Liver (tissue), 9 donors: ENCODE results near the gene SPATA4. TPM values are rescaled to one million over a fixed set of nuclear protein-coding genes. Genes with fewer than 3 reads are reported as not detected.

Source experiments
- DNase-seq: peaks from one replicate; pipeline ENCODE4 v3.0.0-alpha.2; 2017; ENCODE audit warnings: low spot score
- H3K27ac ChIP-seq, 2 donors: one replicate each; pipeline ENCODE4 v1.7.0; 2013; ENCODE audit warnings: inconsistent platforms in 2 of 2, low read length in 2 of 2, control low read depth in 1 of 2, low read depth in 1 of 2, mild to moderate bottlenecking in 1 of 2
- H3K27me3 ChIP-seq, 4 donors: one replicate each; pipeline versions ENCODE4 v1.6.1 to v1.7.0; 2013; ENCODE audit warnings: low read length in 3 of 4, inconsistent platforms in 1 of 4, mild to moderate bottlenecking in 1 of 4, moderate library complexity in 1 of 4; ENCODE audit not compliant: control insufficient read depth in 4 of 4, insufficient read depth in 4 of 4
- H3K36me3 ChIP-seq, 4 donors: one replicate each; pipeline versions ENCODE4 v1.6.1 to v1.7.0; 2013; ENCODE audit warnings: low read length in 3 of 4, mild to moderate bottlenecking in 3 of 4, low read depth in 1 of 4, moderate library complexity in 1 of 4; ENCODE audit not compliant: control insufficient read depth in 4 of 4, insufficient read depth in 3 of 4
- H3K4me1 ChIP-seq, 4 donors: one replicate each; pipeline versions ENCODE4 v1.6.1 to v1.7.0; 2013; ENCODE audit warnings: low read length in 3 of 4, mild to moderate bottlenecking in 3 of 4, moderate library complexity in 1 of 4; ENCODE audit not compliant: control insufficient read depth in 4 of 4, insufficient read depth in 4 of 4
- H3K4me3 ChIP-seq, 3 donors: one replicate each; pipeline versions ENCODE4 v1.6.1 to v1.7.0; 2013; ENCODE audit warnings: low read length in 3 of 3, control low read depth in 1 of 3, low read depth in 1 of 3, mild to moderate bottlenecking in 1 of 3
- H3K9ac ChIP-seq, 2 donors: one replicate each; pipeline ENCODE4 v1.7.0; 2013; ENCODE audit warnings: low read length in 2 of 2, mild to moderate bottlenecking in 2 of 2, moderate library complexity in 2 of 2, control low read depth in 1 of 2, low read depth in 1 of 2
- H3K9me3 ChIP-seq, 4 donors: one replicate each; pipeline versions ENCODE4 v1.6.1 to v1.7.0; 2013; ENCODE audit warnings: low read length in 3 of 4; ENCODE audit not compliant: control insufficient read depth in 4 of 4
- ATF3 ChIP-seq: IDR thresholded peaks from 2 replicates; pipeline ENCODE4 v1.6.1; 2016; ENCODE audit warnings: antibody characterized with exemption
- CTCF ChIP-seq: fragments of 150-350 bp; IDR thresholded peaks from 2 replicates; pipeline ENCODE4 v1.5.1; 2017; ENCODE audit warnings: improper control_type of control experiment, low read depth, low read length; ENCODE audit not compliant: missing input control
- EGR1 ChIP-seq, 2 donors: IDR thresholded peaks; 2 replicates each; pipeline ENCODE4 v1.6.1; 2016 to 2018; ENCODE audit warnings: antibody characterized with exemption in 2 of 2, low read depth in 2 of 2
- FOXA1 ChIP-seq: IDR thresholded peaks from 2 replicates; pipeline ENCODE4 v1.6.1; 2016; ENCODE audit warnings: antibody characterized with exemption
- FOXA2 ChIP-seq: IDR thresholded peaks from 2 replicates; pipeline ENCODE4 v1.6.1; 2016; ENCODE audit warnings: antibody characterized with exemption
- GABPA ChIP-seq, 2 donors: IDR thresholded peaks in 1 of 2; conservative IDR thresholded peaks in 1 of 2; 2 replicates each; pipeline ENCODE4 v1.6.1; 2016; ENCODE audit warnings: antibody characterized with exemption in 2 of 2, mild to moderate bottlenecking in 1 of 2, moderate library complexity in 1 of 2
- HNF4A ChIP-seq, 2 donors: conservative IDR thresholded peaks; 2 replicates each; pipeline ENCODE4 v1.6.1; 2016; ENCODE audit warnings: antibody characterized with exemption in 2 of 2, mild to moderate bottlenecking in 2 of 2
- HNF4G ChIP-seq: IDR thresholded peaks from 2 replicates; pipeline ENCODE4 v1.6.1; 2016; ENCODE audit warnings: antibody characterized with exemption
- JUND ChIP-seq, 2 donors: IDR thresholded peaks; 2 replicates each; pipeline ENCODE4 v1.6.1; 2016; ENCODE audit warnings: antibody characterized with exemption in 2 of 2
- MAX ChIP-seq: IDR thresholded peaks from 2 replicates; pipeline ENCODE4 v1.6.1; 2016; ENCODE audit warnings: antibody characterized with exemption
- NR2F2 ChIP-seq: IDR thresholded peaks from 2 replicates; pipeline ENCODE4 v1.6.1; 2016; ENCODE audit warnings: antibody characterized with exemption
- RAD21 ChIP-seq, 2 donors: IDR thresholded peaks; 2 replicates each; pipeline ENCODE4 v1.6.1; 2016; ENCODE audit warnings: antibody characterized with exemption in 2 of 2, mild to moderate bottlenecking in 2 of 2
- REST ChIP-seq: IDR thresholded peaks from 2 replicates; pipeline ENCODE4 v1.6.1; 2016; ENCODE audit warnings: antibody characterized with exemption, mild to moderate bottlenecking
- RXRA ChIP-seq, 2 donors: IDR thresholded peaks; 2 replicates each; pipeline ENCODE4 v1.6.1; 2017 to 2018; ENCODE audit warnings: antibody characterized with exemption in 2 of 2, mild to moderate bottlenecking in 1 of 2
- SP1 ChIP-seq: IDR thresholded peaks from 2 replicates; pipeline ENCODE4 v1.6.1; 2018; ENCODE audit warnings: antibody characterized with exemption, mild to moderate bottlenecking
- TAF1 ChIP-seq: conservative IDR thresholded peaks from 2 replicates; pipeline ENCODE4 v1.6.1; 2016; ENCODE audit warnings: antibody characterized with exemption, mild to moderate bottlenecking
- YY1 ChIP-seq: IDR thresholded peaks from 2 replicates; pipeline ENCODE4 v1.6.1; 2016; ENCODE audit warnings: antibody characterized with exemption, mild to moderate bottlenecking
- ZBTB33 ChIP-seq: IDR thresholded peaks from 2 replicates; pipeline ENCODE4 v1.6.1; 2016; ENCODE audit warnings: antibody characterized with exemption
- WGBS: extraction: QIAGEN DNeasy Blood & Tissue Kit; methylation state at CpG from one replicate; pipeline ENCODE4 v1.1.7; 2013; 5-methylcytosine and 5-hydroxymethylcytosine counted together
- polyA plus RNA-seq, 2 donors: library from polyadenylated mRNA; stranded (reverse) in 1 of 2; unstranded in 1 of 2; fragments of 200-250 nt in 1 of 2; fragments of >200 nt in 1 of 2; fragmentation: Nextera tagmentation in 1 of 2; extraction: Ambion mirVana in 1 of 2; gene quantifications; one replicate each; pipeline versions ENCODE4 v1.2.1 to v1.2.3, GENCODE V29; 2013 to 2015
- total RNA-seq, 2 donors: library from RNA; depleted of rRNA; stranded (reverse); fragments of >200 nt; gene quantifications; one replicate each; pipeline ENCODE4 v1.2.3, GENCODE V29; 2014
- donor health status: healthy.
- donor health status: healthy.
- donor health status: healthy.
- donor health status: healthy.
- donor health status: healthy.

SPATA4 gene
- total and polyA plus RNA-seq, 4 donors = 0.14 TPM; not detected in 3

- 73% methylated on average over 6 of the region's 6 CpGs for WGBS
- no peaks in the 10 kb centered on the region for H3K36me3 ChIP-seq
- TF ChIP-seq SP1 (no peak), REST (no peak), HNF4G (no peak), ATF3 (no peak), GABPA (IDR thresholded peaks at IDR 0.05 in 1 of 2, conservative IDR thresholded peaks at IDR 0.05 in 1 of 2) (no peak), NR2F2 (no peak), ZBTB33 (no peak), RAD21 (IDR thresholded peaks at IDR 0.05) (no peak), JUND (IDR thresholded peaks at IDR 0.05) (no peak), CTCF (no peak), HNF4A (conservative IDR thresholded peaks at IDR 0.05) (no peak), EGR1 (IDR thresholded peaks at IDR 0.05; ENCODE audit: low read depth in 2 of 2) (no peak), FOXA2 (no peak), FOXA1 (no peak), RXRA (IDR thresholded peaks at IDR 0.05) (no peak), MAX (no peak), TAF1 (no peak), YY1 (no peak)
- no peaks in the 10 kb centered on the region for H3K9me3 ChIP-seq
- no peaks in the 10 kb centered on the region for H3K4me1 ChIP-seq
- H3K27me3 ChIP-seq = peaks cover 0 to 5% (median 2%) of the 10 kb centered on the region in 4 donors
- DNase-seq = no peak
- H3K9ac ChIP-seq = no peak overlapping the region
- no peak overlapping the region for H3K27ac ChIP-seq
- H3K4me3 ChIP-seq = no peak overlapping the region
These were observed 8.6 kb downstream of the SPATA4 start for GRCh38 chr4:176186671-176187395.
